CD14-positive monocyte (primary cell): ENCODE results near the gene C1orf87. TPM values are rescaled to one million over a fixed set of nuclear protein-coding genes. Genes with fewer than 3 reads are reported as not detected.

Experiments used
- DNase-seq, 3 donors: peaks; one replicate each; pipeline ENCODE4 v3.0.0-alpha.2; 2011 to 2022
- H2AFZ ChIP-seq: 2 replicates; pipeline ENCODE4 v1.6.0; 2012; ENCODE audit warnings: mild to moderate bottlenecking, low read depth, low read length, inconsistent platforms; ENCODE audit not compliant: insufficient read depth, poor library complexity, severe bottlenecking
- H3K27ac ChIP-seq, 2 donors: 1 replicate in 1 of 2; 2 replicates in 1 of 2; pipeline ENCODE4 v1.5.1; 2012 to 2013; ENCODE audit warnings: low read length in 2 of 2, control low read depth in 1 of 2, inconsistent platforms in 1 of 2, low read depth in 1 of 2, mild to moderate bottlenecking in 1 of 2
- H3K27me3 ChIP-seq, 2 donors: one replicate each; pipeline versions ENCODE4 v1.6.0 to v1.6.1; 2011 to 2013; ENCODE audit warnings: low read length in 2 of 2; ENCODE audit not compliant: control insufficient read depth in 2 of 2, insufficient read depth in 2 of 2
- H3K36me3 ChIP-seq, 2 donors: replicated peaks in 1 of 2; 1 replicate in 1 of 2; 2 replicates in 1 of 2; pipeline versions ENCODE4 v1.5.1 to v1.6.1; 2012 to 2013; ENCODE audit warnings: low read length in 2 of 2, control low read depth in 1 of 2, inconsistent platforms in 1 of 2, mild to moderate bottlenecking in 1 of 2; ENCODE audit not compliant: insufficient read depth in 2 of 2, control insufficient read depth in 1 of 2
- H3K4me1 ChIP-seq, 2 donors: 1 replicate in 1 of 2; 2 replicates in 1 of 2; pipeline versions ENCODE4 v1.5.1 to v1.6.1; 2012 to 2013; ENCODE audit warnings: low read length in 2 of 2, control low read depth in 1 of 2, inconsistent platforms in 1 of 2, mild to moderate bottlenecking in 1 of 2, moderate library complexity in 1 of 2; ENCODE audit not compliant: insufficient read depth in 2 of 2, control insufficient read depth in 1 of 2
- H3K4me2 ChIP-seq: replicated peaks from 2 replicates; pipeline ENCODE3; 2012; ENCODE audit warnings: low read length, moderate library complexity, mild to moderate bottlenecking; ENCODE audit not compliant: poor library complexity, severe bottlenecking; ENCODE audit errors: extremely low read depth
- H3K4me3 ChIP-seq, 3 experiments: fragments of 200-600 bp in 1 of 3; sonication (generic) in 1 of 3; replicated peaks in 1 of 3; 1 replicate in 2 of 3; 2 replicates in 1 of 3; pipeline ENCODE4 v1.5.1; 2011 to 2013; ENCODE audit warnings: low read length in 3 of 3, mild to moderate bottlenecking in 3 of 3, control low read depth in 2 of 3, low read depth in 2 of 3, inconsistent platforms in 1 of 3, moderate library complexity in 1 of 3
- H3K79me2 ChIP-seq: 2 replicates; pipeline ENCODE4 v1.6.0; 2012; ENCODE audit warnings: mild to moderate bottlenecking, control low read depth, inconsistent platforms, low read length, moderate library complexity; ENCODE audit not compliant: insufficient read depth
- H3K9ac ChIP-seq: 2 replicates; pipeline ENCODE4 v1.6.0; 2017; ENCODE audit warnings: low read length, mild to moderate bottlenecking; ENCODE audit not compliant: insufficient read depth, poor library complexity, severe bottlenecking
- H3K9me3 ChIP-seq, 2 donors: replicated peaks in 1 of 2; 1 replicate in 1 of 2; 2 replicates in 1 of 2; pipeline versions ENCODE4 v1.5.1 to v1.6.1; 2012 to 2013; ENCODE audit warnings: low read length in 2 of 2, control low read depth in 1 of 2; ENCODE audit not compliant: control insufficient read depth in 1 of 2, insufficient read depth in 1 of 2
- H4K20me1 ChIP-seq: 2 replicates; pipeline ENCODE4 v1.6.0; 2012; ENCODE audit warnings: mild to moderate bottlenecking, low read length, control low read depth, moderate library complexity; ENCODE audit not compliant: insufficient read depth
- H3K27ac Mint-ChIP-seq, 7 donors: one replicate each; pipeline ENCODE4 v1.8.0; 2020; ENCODE audit warnings: mild to moderate bottlenecking in 7 of 7, mixed read lengths in 7 of 7, moderate library complexity in 6 of 7, inconsistent platforms in 2 of 7
- H3K27me3 Mint-ChIP-seq, 3 donors: one replicate each; pipeline ENCODE4 v1.8.0; 2021 to 2022; ENCODE audit warnings: low read depth in 3 of 3, mild to moderate bottlenecking in 3 of 3, mixed read lengths in 3 of 3, moderate library complexity in 3 of 3, inconsistent platforms in 1 of 3
- H3K36me3 Mint-ChIP-seq, 2 donors: one replicate each; pipeline ENCODE4 v1.8.0; 2020; ENCODE audit warnings: mixed read lengths in 2 of 2, inconsistent platforms in 1 of 2, mild to moderate bottlenecking in 1 of 2
- H3K4me1 Mint-ChIP-seq: one replicate; pipeline ENCODE4 v1.8.0; 2020; ENCODE audit warnings: mild to moderate bottlenecking, mixed read lengths
- H3K4me3 Mint-ChIP-seq, 2 donors: one replicate each; pipeline ENCODE4 v1.8.0; 2020; ENCODE audit warnings: mild to moderate bottlenecking in 2 of 2, mixed read lengths in 2 of 2, moderate library complexity in 1 of 2
- H3K9me3 Mint-ChIP-seq, 7 donors: one replicate each; pipeline ENCODE4 v1.8.0; 2020 to 2022; ENCODE audit warnings: mixed read lengths in 7 of 7, mild to moderate bottlenecking in 6 of 7, moderate library complexity in 6 of 7, inconsistent platforms in 2 of 7
- CTCF ChIP-seq: fragments of 200-600 bp; IDR thresholded peaks from one replicate; pipeline ENCODE4 v1.8.0; 2022; ENCODE audit warnings: antibody characterized with exemption, mild to moderate bottlenecking
- WGBS: methylation state at CpG from one replicate; pipeline ENCODE4 v1.1.5; 2013; ENCODE audit warnings: missing lambda C conversion rate; ENCODE audit not compliant: insufficient coverage; 5-methylcytosine and 5-hydroxymethylcytosine counted together
- intact Hi-C, 2 donors: fragments of 100-400 bp; cut with micrococcal nuclease; formaldehyde crosslinking; loops; one replicate each; pipeline versions ENCODE4 v1.15.0 to v1.15.1; 2023
- polyA plus RNA-seq, 3 donors: library from polyadenylated mRNA; depleted of rRNA in 1 of 3; unstranded in 2 of 3; stranded (reverse) in 1 of 3; fragments of 300-500 nt in 2 of 3; fragments of >200 nt in 1 of 3; fragmentation: Illumina TruSeq in 2 of 3; gene quantifications; 1 replicate in 2 of 3; 2 replicates in 1 of 3; pipeline ENCODE4 v1.2.3, GENCODE V29; 2012 to 2021

Gene C1orf87
- polyA plus RNA-seq, 3 donors, result not detected

DNA sequence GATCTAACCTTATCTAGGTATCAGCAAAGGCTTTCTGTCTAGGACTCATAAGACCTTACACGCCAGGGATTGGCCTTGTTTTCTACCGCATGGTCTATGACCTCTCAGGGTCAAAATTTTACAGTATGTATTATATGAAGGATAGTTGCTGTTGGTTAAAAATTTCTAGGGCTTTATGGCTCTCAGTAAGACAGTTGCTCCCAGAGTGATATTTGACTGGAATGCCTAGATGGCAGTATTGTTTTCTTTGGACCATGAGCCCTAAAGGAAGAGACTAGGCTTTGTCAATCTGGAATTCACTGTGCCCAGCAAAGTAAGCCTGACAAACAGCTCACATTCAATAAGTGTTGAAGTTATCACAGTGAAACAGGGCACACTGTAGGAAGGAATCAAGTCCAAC, 37.6 kb downstream of the C1orf87 start:
- Mint-ChIP-seq H3K36me3 (no peaks in the 10 kb centered on the region), H3K27ac (no peak overlapping the region), H3K4me3 (no peak overlapping the region), H3K4me1 (peaks cover 12% of the 10 kb centered on the region), H3K27me3 (peaks cover 0 to 2% (median 0%) of the 10 kb centered on the region in 3 donors), H3K9me3 (peaks cover 0 to 1% (median 0%) of the 10 kb centered on the region in 7 donors)
- TF ChIP-seq CTCF, result no peak
- H3K79me2 ChIP-seq, result no peaks in the 10 kb centered on the region
- no peak overlapping the region for H3K27ac ChIP-seq
- H3K36me3 ChIP-seq, result no peaks in the 10 kb centered on the region
- no peaks in the 10 kb centered on the region for H4K20me1 ChIP-seq
- H3K4me3 ChIP-seq, result no peak overlapping the region
- no peak overlapping the region for H2AFZ ChIP-seq
- intact Hi-C loops, result no loop called here
- no peak for DNase-seq
- 100% methylated on average over 2 of the region's 2 CpGs for WGBS
- peaks cover 4 to 10% of the 10 kb centered on the region in 2 donors for H3K4me1 ChIP-seq
- H3K9me3 ChIP-seq, result no peaks in the 10 kb centered on the region
- H3K27me3 ChIP-seq, result no peaks in the 10 kb centered on the region
- H3K9ac ChIP-seq, result no peak overlapping the region
- no peak overlapping the region for H3K4me2 ChIP-seq

- no peaks in the 10 kb centered on the region for H3K36me3 ChIP-seq
- no peaks in the 10 kb centered on the region for H3K27me3 ChIP-seq
- Mint-ChIP-seq H3K4me1 (peaks cover 12% of the 10 kb centered on the region), H3K9me3 (no peaks in the 10 kb centered on the region), H3K4me3 (no peak overlapping the region), H3K27ac (no peak overlapping the region), H3K36me3 (no peaks in the 10 kb centered on the region), H3K27me3 (peaks cover 0 to 2% (median 0%) of the 10 kb centered on the region in 3 donors)
- no peaks in the 10 kb centered on the region for H4K20me1 ChIP-seq
- H3K27ac ChIP-seq, result no peak overlapping the region
- WGBS, result 0% methylated on average over 1 of the region's 2 CpGs
- no peak overlapping the region for H3K4me2 ChIP-seq
- no peak overlapping the region for H3K4me3 ChIP-seq
- no peak for TF ChIP-seq CTCF
- DNase-seq, result peak in 2 of 3 donors; percentile 5 to 11
- H3K9me3 ChIP-seq, result no peaks in the 10 kb centered on the region
- H3K79me2 ChIP-seq, result no peaks in the 10 kb centered on the region
- peaks cover 4 to 10% of the 10 kb centered on the region in 2 donors for H3K4me1 ChIP-seq
- H3K9ac ChIP-seq, result no peak overlapping the region
- intact Hi-C loops, result no loop called here
- no peak overlapping the region for H2AFZ ChIP-seq
These were observed 38.6 kb downstream of the C1orf87 start for GRCh38 chr1:60034999-60035398.
